Endothelial cell (in vitro differentiated cells): ENCODE results near the gene MAD1L1. TPM values are rescaled to one million over a fixed set of nuclear protein-coding genes. Genes with fewer than 3 reads are reported as not detected.

Experiments
- DNase-seq: peaks from one replicate; pipeline ENCODE4 v3.0.0; 2021; ENCODE audit warnings: low spot score
- H3K27ac Mint-ChIP-seq: one replicate; pipeline ENCODE4 v1.8.0; 2021; ENCODE audit warnings: mixed read lengths, inconsistent platforms; ENCODE audit not compliant: unreplicated experiment
- H3K27me3 Mint-ChIP-seq: one replicate; pipeline ENCODE4 v1.8.0; 2021; ENCODE audit warnings: mild to moderate bottlenecking, moderate library complexity, mixed read lengths, inconsistent platforms; ENCODE audit not compliant: unreplicated experiment
- H3K36me3 Mint-ChIP-seq: one replicate; pipeline ENCODE4 v1.8.0; 2021; ENCODE audit warnings: mild to moderate bottlenecking, low read depth, mixed read lengths, inconsistent platforms; ENCODE audit not compliant: unreplicated experiment
- H3K4me1 Mint-ChIP-seq: one replicate; pipeline ENCODE4 v1.8.0; 2021; ENCODE audit warnings: mild to moderate bottlenecking, mixed read lengths, inconsistent platforms; ENCODE audit not compliant: unreplicated experiment
- H3K4me3 Mint-ChIP-seq: one replicate; pipeline ENCODE4 v1.8.0; 2021; ENCODE audit warnings: mild to moderate bottlenecking, mixed read lengths, inconsistent platforms; ENCODE audit not compliant: unreplicated experiment
- H3K9me3 Mint-ChIP-seq: one replicate; pipeline ENCODE4 v1.8.0; 2021; ENCODE audit warnings: mixed read lengths, inconsistent platforms; ENCODE audit not compliant: unreplicated experiment
- total RNA-seq: library from RNA; stranded (reverse); fragmentation: NEBNext Ultra II Directional; extraction: Animal tissue kit (Norgen Biotek cat#: 25700); gene quantifications from one replicate; pipeline ENCODE4 v1.2.1, GENCODE V29; 2021; ENCODE audit not compliant: unreplicated experiment
- TF ChIP-seq, protein P1 (sequence below): fragments of 200-600 bp; sonication (generic); IDR thresholded peaks from one replicate; pipeline ENCODE4 v1.5.0; 2021; ENCODE audit warnings: antibody characterized with exemption; ENCODE audit not compliant: unreplicated experiment

MAD1L1 gene
- total RNA-seq, 1 donor from 2014 or later: 43.3 TPM

- no peak for DNase-seq
- Mint-ChIP-seq H3K4me1 (peaks cover 5% of the 10 kb centered on the region), H3K4me3 (no peak overlapping the region), H3K36me3 (no peaks in the 10 kb centered on the region), H3K27me3 (peaks cover 2% of the 10 kb centered on the region), H3K9me3 (no peaks in the 10 kb centered on the region), H3K27ac (no peak overlapping the region)
- TF ChIP-seq, protein P1, sequence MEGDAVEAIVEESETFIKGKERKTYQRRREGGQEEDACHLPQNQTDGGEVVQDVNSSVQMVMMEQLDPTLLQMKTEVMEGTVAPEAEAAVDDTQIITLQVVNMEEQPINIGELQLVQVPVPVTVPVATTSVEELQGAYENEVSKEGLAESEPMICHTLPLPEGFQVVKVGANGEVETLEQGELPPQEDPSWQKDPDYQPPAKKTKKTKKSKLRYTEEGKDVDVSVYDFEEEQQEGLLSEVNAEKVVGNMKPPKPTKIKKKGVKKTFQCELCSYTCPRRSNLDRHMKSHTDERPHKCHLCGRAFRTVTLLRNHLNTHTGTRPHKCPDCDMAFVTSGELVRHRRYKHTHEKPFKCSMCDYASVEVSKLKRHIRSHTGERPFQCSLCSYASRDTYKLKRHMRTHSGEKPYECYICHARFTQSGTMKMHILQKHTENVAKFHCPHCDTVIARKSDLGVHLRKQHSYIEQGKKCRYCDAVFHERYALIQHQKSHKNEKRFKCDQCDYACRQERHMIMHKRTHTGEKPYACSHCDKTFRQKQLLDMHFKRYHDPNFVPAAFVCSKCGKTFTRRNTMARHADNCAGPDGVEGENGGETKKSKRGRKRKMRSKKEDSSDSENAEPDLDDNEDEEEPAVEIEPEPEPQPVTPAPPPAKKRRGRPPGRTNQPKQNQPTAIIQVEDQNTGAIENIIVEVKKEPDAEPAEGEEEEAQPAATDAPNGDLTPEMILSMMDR: no peak
Observed at GRCh38 chr7:1815051-1815481, 417.7 kb downstream of the MAD1L1 start.

- Mint-ChIP-seq H3K4me1 (no peaks in the 10 kb centered on the region), H3K36me3 (no peaks in the 10 kb centered on the region), H3K27ac (no peak overlapping the region), H3K4me3 (no peak overlapping the region), H3K9me3 (no peaks in the 10 kb centered on the region), H3K27me3 (peaks cover 2% of the 10 kb centered on the region)
- TF ChIP-seq, protein P1: no peak
- DNase-seq: no peak
Observed at GRCh38 chr7:1814089-1814811, 418.5 kb downstream of the MAD1L1 start.

DNA sequence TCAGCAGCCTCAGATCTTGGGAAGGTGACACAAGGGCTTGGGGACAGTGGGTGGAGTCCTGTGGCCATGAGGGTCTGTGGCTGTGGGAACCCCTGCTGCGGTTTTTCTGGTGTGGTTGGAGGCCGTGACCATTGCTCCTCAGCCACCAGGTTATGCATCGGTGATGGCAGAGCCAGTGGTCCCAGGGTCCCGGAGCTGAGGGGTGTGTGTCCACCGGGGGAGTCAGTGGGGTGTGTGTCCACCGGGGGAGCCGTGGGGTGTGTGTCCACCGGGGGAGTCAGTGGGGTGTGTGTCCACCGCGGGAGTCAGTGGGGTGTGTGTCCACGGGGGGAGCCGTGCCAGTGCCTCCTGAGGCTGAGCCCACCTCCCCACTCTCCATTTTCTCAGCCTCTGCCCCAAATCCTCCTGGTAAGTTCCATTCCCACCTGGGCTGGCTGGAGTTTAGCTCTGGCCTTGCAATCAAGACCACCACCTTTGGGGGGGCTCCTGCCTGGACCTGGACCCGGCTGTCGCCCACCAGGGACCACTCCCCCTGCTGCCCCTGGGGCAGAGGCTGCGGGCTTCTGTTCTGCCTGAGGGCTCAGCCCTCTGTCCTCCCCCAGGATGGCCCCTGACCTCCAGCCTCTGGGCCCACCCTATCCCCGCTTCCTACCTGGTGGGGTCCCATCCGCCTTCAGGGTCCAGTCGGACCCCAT lies 419.2 kb downstream of the MAD1L1 start:
- TF ChIP-seq, protein P1: no peak
- H3K4me1 Mint-ChIP-seq: no peaks in the 10 kb centered on the region
- H3K27me3 Mint-ChIP-seq: peaks cover 2% of the 10 kb centered on the region
- H3K36me3 Mint-ChIP-seq: no peaks in the 10 kb centered on the region
- H3K4me3 Mint-ChIP-seq: no peak overlapping the region
- no peak for DNase-seq
- no peak overlapping the region for H3K27ac Mint-ChIP-seq
- H3K9me3 Mint-ChIP-seq: no peaks in the 10 kb centered on the region

DNA sequence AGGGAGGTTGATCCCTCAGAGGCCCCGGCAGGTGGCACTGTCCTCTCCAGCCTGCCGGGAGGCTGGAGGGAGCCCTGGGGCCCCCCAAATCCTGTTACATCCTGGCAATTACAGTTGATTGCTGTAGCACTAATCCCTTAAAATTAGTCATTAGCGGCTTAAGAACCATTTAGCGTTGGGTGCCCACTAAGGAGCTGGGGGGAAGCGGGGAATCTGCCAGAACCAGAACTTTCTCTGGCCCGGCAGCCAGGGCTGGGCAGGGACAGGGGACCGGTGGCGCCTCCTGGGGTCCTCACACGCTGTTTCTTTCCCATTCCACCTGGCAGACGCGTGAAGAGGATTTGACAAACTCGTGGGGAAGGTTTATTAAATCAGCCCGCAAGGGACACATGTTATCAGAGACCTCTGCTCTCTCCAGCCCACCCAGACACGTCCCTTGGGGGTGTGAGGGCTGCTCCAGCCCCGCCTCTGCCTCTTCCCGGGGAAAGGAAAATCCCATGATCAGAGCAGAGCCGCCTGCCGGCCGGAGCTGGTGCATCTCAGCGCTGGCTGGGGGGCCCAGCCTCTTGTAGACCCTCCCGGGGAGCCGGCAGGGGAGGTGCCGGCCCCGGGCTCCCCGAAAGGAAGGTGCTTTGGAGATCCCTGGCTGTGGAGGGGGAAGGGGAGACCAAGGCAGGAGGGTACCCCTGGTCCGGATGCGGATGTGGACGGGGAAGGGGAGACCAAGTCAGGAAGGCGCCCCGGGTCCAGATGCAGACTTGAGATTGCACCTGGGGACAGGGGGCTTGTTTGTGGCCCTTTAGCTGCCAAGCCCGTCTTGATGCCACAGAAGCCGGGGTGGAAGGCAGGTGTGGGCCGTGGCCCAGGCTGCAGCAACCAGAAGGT lies 420.0 kb downstream of the MAD1L1 start:
- Mint-ChIP-seq H3K4me3 (no peak overlapping the region), H3K27ac (no peak overlapping the region), H3K27me3 (peaks cover 2% of the 10 kb centered on the region), H3K4me1 (no peaks in the 10 kb centered on the region), H3K36me3 (no peaks in the 10 kb centered on the region), H3K9me3 (no peaks in the 10 kb centered on the region)
- DNase-seq: no peak
- TF ChIP-seq, protein P1: no peak
